ENCODE results near the gene GSTM3.
"Not testable (repeated sequence)": the region's sequence is repeated elsewhere in the genome, so short reads cannot be mapped to it uniquely, and the experiment has no call there.

GSTM3 gene

DNA sequence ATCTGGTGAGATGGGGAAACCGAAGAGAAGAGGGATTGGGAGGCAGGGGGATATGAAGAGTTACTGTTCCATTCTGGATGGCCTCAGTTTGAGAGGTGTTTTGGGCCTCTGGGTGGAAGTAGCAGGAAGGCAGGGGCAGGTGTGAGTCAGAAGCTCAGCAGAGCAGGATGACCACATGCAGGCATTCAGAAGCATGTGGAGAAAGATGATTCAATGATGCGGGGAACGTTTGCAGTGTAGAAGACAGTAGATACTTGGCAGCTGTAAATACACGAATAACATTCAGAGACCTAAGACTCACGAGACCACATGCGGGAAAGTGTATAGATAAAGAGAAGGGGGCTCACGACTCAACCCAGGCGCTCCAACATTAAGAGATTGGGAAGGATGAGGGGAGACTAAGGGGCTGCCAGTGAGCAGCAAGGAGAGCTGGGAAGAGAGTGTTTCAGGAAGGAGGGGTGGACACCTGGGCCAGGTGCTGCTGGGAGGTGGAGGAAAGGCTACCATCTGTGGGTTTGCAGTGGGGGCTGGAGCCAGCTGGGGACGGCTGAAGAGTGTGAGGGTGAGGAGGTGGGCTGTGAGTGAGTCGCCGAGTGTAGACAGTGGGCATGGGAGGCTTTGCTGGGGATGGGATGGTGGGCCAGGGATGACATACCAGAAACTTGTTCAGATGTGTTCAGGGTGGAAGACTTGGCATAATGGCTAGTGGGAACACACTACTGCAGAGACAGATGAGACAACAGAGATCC is 28.7 kb upstream of the GSTM3 start:
- Histone ChIP-seq H3K27me3 (no peaks in the 10 kb centered on the region), H3K36me3 (no peaks in the 10 kb centered on the region), H3K4me1 (ENCODE audit: control insufficient read depth in 1 of 2, insufficient read depth in 1 of 2, low read depth in 1 of 2, low read length in 1 of 2) (no peaks in the 10 kb centered on the region), H3K27ac (no peak overlapping the region), H3K9me3 (no peaks in the 10 kb centered on the region), H3K4me3 (ENCODE audit: low read depth in 1 of 2, low read length in 1 of 2) (no peak overlapping the region)
- TF ChIP-seq, protein P1, sequence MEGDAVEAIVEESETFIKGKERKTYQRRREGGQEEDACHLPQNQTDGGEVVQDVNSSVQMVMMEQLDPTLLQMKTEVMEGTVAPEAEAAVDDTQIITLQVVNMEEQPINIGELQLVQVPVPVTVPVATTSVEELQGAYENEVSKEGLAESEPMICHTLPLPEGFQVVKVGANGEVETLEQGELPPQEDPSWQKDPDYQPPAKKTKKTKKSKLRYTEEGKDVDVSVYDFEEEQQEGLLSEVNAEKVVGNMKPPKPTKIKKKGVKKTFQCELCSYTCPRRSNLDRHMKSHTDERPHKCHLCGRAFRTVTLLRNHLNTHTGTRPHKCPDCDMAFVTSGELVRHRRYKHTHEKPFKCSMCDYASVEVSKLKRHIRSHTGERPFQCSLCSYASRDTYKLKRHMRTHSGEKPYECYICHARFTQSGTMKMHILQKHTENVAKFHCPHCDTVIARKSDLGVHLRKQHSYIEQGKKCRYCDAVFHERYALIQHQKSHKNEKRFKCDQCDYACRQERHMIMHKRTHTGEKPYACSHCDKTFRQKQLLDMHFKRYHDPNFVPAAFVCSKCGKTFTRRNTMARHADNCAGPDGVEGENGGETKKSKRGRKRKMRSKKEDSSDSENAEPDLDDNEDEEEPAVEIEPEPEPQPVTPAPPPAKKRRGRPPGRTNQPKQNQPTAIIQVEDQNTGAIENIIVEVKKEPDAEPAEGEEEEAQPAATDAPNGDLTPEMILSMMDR (IDR thresholded peaks at IDR 0.05): no peak

DNA sequence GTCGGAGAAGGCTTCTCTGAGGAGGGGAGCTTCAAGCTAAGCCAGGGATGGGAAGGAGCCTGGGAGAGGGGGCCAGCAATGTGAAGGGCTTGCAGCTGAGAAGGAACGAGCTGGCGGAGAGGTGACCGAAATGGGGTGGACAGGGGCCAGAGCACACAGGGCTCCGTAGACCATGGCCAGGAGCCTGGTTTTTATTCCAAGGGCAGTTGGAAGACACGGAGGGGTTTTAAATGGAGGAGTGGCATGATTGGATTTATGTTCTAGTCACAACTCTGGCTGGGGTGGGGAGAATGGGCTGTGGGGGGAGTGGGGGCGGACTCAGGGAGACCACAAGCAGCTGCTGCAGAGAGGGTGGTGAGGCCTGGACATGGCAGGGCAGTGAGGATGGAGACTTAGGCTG is 28.0 kb upstream of the GSTM3 start:
- Histone ChIP-seq H3K4me1 (ENCODE audit: control insufficient read depth in 1 of 2, insufficient read depth in 1 of 2, low read depth in 1 of 2, low read length in 1 of 2) (peaks cover under 1 to 2% of the 10 kb centered on the region in 2 experiments), H3K36me3 (no peaks in the 10 kb centered on the region), H3K27me3 (no peaks in the 10 kb centered on the region), H3K27ac (no peak overlapping the region), H3K4me3 (ENCODE audit: low read depth in 1 of 2, low read length in 1 of 2) (no peak overlapping the region), H3K9me3 (no peaks in the 10 kb centered on the region)
- TF ChIP-seq, protein P1 (IDR thresholded peaks at IDR 0.05): no peak

DNA sequence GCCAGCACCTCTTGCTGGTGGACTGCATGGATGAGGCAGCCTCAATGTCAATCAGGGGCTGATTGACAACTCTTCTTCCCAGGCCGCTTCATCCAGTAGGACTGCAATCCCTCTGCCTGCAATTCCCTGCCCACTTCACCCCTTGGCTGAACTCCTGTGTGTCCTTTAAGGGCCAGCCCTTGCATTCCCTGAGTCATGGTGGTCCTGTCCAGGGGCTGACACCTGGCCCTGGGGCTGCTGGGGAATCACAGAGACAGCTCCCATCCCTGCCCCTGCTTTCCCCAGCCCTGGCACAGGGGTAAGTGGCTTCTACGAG is 27.5 kb upstream of the GSTM3 start:
- peaks cover 6 to 7% of the 10 kb centered on the region in 2 experiments for H3K4me1 ChIP-seq (ENCODE audit: control insufficient read depth in 1 of 2, insufficient read depth in 1 of 2, low read depth in 1 of 2, low read length in 1 of 2)
- TF ChIP-seq, protein P1 (IDR thresholded peaks at IDR 0.05): no peak
- H3K4me3 ChIP-seq (ENCODE audit: low read depth in 1 of 2, low read length in 1 of 2): no peak overlapping the region
- no peak overlapping the region for H3K27ac ChIP-seq
- H3K36me3 ChIP-seq: no peaks in the 10 kb centered on the region
- no peaks in the 10 kb centered on the region for H3K9me3 ChIP-seq
- H3K27me3 ChIP-seq: no peaks in the 10 kb centered on the region

DNA sequence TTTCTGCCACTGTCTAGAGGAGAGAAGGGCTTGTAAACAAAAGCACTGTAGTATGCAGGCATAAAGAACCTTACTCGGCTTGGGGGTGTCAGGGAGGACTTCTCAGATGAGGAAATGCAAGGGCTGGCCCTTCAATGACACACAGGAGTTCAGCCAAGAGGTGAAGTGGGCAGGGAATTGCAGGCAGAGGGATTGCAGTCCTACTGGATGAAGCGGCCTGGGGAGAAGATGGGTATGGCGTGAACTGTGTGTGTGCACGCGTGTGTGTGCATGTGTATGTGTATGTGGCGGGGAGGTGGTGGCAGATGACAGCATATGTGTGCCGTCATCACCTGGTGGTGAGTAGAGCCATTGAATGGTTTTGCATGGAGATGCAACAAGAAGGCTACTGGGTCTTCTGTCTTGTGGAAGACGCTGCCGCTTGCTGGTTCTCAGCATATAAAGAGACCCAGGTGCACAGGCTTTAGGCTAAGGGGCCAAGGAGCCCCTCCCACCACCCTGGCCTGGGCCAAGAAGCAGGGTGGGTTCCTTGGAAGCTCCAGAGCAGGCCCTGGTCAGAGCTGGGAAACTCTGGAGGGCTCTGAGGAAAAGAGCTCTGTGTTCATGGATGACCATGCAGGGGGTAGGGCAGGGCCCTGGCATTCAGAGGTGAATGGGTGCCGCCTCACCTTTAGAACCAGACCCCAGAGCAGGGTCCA is 26.9 kb upstream of the GSTM3 start:
- H3K9me3 ChIP-seq: no peaks in the 10 kb centered on the region
- TF ChIP-seq, protein P1 (IDR thresholded peaks at IDR 0.05): no peak
- no peaks in the 10 kb centered on the region for H3K27me3 ChIP-seq
- H3K36me3 ChIP-seq: no peaks in the 10 kb centered on the region
- peaks cover 11 to 12% of the 10 kb centered on the region in 2 experiments for H3K4me1 ChIP-seq (ENCODE audit: control insufficient read depth in 1 of 2, insufficient read depth in 1 of 2, low read depth in 1 of 2, low read length in 1 of 2)
- no peak overlapping the region for H3K4me3 ChIP-seq (ENCODE audit: low read depth in 1 of 2, low read length in 1 of 2)
- H3K27ac ChIP-seq: no peak overlapping the region

DNA sequence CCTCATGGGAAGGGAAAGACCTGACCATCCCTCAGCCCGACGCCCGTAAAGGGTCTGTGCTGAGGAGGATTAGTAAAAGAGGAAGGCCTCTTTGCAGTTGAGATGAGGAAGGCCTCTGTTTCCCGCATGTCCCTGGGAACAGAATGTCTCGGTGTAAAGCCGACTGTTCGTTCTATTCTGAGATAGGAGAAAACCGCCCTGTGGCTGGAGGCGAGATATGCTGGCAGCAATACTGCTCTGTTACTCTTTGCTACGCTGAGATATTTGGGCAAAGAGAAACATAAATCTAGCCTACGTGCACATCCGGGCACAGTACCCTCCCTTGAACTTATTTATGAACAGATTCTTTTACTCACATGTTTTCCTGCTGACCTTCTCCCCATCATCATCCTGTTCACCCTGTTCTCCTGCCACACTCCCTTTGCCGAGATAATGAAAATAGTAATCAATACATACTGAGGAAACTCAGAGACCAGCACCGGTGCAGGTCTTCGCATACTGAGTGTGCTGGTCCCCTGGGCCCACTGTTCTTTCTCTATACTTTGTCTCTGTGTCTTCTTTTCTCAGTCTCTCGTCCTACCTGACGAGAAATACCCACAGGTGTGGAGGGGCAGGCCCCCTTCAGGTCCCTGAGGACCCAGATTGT is 26.3 kb upstream of the GSTM3 start:
- peaks cover 13 to 15% of the 10 kb centered on the region in 2 experiments for H3K4me1 ChIP-seq (ENCODE audit: control insufficient read depth in 1 of 2, insufficient read depth in 1 of 2, low read depth in 1 of 2, low read length in 1 of 2)
- not testable (repeated sequence) for H3K27me3 ChIP-seq; H3K27ac ChIP-seq; H3K9me3 ChIP-seq; H3K36me3 ChIP-seq; H3K4me3 ChIP-seq (ENCODE audit: low read depth in 1 of 2, low read length in 1 of 2)

Measured in neutrophil (primary cell).